ENCODE data around the gene OR4N5. TPM values are rescaled to one million over a fixed set of nuclear protein-coding genes. Genes with fewer than 3 reads are reported as not detected.
"Not testable (repeated sequence)": the region's sequence is repeated elsewhere in the genome, so short reads cannot be mapped to it uniquely, and the experiment has no call there.

The OR4N5 gene, protein sequence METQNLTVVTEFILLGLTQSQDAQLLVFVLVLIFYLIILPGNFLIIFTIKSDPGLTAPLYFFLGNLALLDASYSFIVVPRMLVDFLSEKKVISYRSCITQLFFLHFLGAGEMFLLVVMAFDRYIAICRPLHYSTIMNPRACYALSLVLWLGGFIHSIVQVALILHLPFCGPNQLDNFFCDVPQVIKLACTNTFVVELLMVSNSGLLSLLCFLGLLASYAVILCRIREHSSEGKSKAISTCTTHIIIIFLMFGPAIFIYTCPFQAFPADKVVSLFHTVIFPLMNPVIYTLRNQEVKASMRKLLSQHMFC
- polyA plus RNA-seq (2012; ENCODE audit: low read depth, missing spikeins): not detected

DNA sequence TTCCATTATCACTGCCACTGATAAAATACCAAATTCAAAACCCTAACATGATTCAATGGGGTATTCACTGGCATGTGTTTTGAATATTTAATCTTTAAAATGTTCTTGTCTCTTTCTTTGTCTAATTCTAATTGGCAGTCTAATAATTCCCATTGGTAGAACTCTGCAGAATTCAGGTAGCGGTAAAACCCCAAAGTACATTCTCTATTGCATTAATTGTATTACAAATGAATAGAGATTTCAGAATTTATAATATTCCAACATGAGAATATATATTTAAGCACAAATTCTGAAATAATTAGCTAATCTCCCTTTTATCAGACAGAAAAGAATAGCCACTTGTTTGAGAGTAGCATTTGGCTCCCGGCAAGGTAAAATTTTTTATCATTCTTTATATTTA is at the start of gene OR4N5:
Gene OR4N5 (plus strand): TSS at position 301 of the 400 bp plus-strand sequence. CDS start 4,916 bp downstream, outside the sequence.
- no peak for FAIRE-seq
- no peak for TF ChIP-seq POU2F2 (IDR thresholded peaks at IDR 0.05; ENCODE audit: low read depth, low read length)
- TF ChIP-seq POLR2AphosphoS5 (IDR thresholded peaks at IDR 0.05; ENCODE audit: low read depth, low read length): no peak
- no peak for TF ChIP-seq TAF1 (IDR thresholded peaks at IDR 0.05; ENCODE audit: low read depth, low read length)
- no peak for TF ChIP-seq POLR2A (IDR thresholded peaks at IDR 0.05; ENCODE audit: low read depth, low read length)
- TF ChIP-seq SPI1 (IDR thresholded peaks at IDR 0.05; ENCODE audit: low read depth, low read length): no peak
- no peak for TF ChIP-seq PAX5 (IDR thresholded peaks at IDR 0.05; ENCODE audit: insufficient read depth, low read length, severe bottlenecking)
- no peak for DNase-seq (ENCODE audit: insufficient read length, low spot score)

DNA sequence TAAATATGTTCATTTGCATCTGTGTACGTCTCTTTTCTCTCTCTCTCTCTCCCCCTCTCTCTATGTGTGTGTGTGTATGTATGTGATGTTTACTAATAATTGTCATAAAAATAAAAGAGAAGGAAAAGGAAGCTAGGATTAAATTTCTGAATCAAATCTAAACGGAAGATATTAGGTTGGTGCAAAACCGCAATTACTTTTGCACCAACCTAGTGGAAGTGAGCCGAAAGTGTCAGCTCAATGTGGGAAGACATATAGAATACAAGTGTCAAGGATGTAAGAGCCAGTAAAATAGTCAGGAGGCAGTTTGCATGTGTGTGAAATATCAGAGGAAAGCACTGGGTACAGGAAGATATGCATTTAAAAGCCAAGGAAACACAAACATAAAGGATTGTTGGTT is 46.6 kb upstream of the OR4N5 start:
- no peak for DNase-seq (ENCODE audit: insufficient read length, low spot score)
- no peak for FAIRE-seq
- TF ChIP-seq POLR2AphosphoS5 (IDR thresholded peaks at IDR 0.05; ENCODE audit: low read depth, low read length): no peak
- TF ChIP-seq TAF1 (IDR thresholded peaks at IDR 0.05; ENCODE audit: low read depth, low read length): no peak
- no peak for TF ChIP-seq SPI1 (IDR thresholded peaks at IDR 0.05; ENCODE audit: low read depth, low read length)
- no peak for TF ChIP-seq PAX5 (IDR thresholded peaks at IDR 0.05; ENCODE audit: insufficient read depth, low read length, severe bottlenecking)

DNA sequence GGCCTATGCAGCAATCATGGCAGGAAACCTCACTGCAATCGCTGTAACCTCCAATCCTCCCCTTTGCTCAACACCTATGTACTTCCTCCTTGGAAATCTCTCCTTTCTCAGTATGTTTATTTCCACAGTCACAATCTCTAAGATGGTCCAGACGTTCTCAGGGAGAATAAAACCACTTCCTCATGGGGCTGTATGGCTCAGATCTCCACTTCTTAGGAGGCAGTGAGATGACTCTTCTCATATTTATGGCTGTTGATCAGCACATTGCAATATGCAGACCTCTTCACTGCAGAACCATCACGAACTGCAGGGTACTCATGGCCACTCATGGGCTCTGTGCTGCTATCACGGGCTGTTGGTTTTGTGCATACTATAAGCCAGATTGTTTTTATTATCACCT is 45.2 kb upstream of the OR4N5 start:
- FAIRE-seq (no peak), DNase-seq (ENCODE audit: insufficient read length, low spot score) (no peak)
- TF ChIP-seq PAX5 (IDR thresholded peaks at IDR 0.05; ENCODE audit: insufficient read depth, low read length, severe bottlenecking): no peak
- TF ChIP-seq POLR2A (IDR thresholded peaks at IDR 0.05; ENCODE audit: low read depth, low read length): no peak
- no peak for TF ChIP-seq POLR2AphosphoS5 (IDR thresholded peaks at IDR 0.05; ENCODE audit: low read depth, low read length)
- TF ChIP-seq SPI1 (IDR thresholded peaks at IDR 0.05; ENCODE audit: low read depth, low read length): no peak
- no peak for TF ChIP-seq TAF1 (IDR thresholded peaks at IDR 0.05; ENCODE audit: low read depth, low read length)
- TF ChIP-seq POU2F2 (IDR thresholded peaks at IDR 0.05; ENCODE audit: low read depth, low read length): no peak

DNA sequence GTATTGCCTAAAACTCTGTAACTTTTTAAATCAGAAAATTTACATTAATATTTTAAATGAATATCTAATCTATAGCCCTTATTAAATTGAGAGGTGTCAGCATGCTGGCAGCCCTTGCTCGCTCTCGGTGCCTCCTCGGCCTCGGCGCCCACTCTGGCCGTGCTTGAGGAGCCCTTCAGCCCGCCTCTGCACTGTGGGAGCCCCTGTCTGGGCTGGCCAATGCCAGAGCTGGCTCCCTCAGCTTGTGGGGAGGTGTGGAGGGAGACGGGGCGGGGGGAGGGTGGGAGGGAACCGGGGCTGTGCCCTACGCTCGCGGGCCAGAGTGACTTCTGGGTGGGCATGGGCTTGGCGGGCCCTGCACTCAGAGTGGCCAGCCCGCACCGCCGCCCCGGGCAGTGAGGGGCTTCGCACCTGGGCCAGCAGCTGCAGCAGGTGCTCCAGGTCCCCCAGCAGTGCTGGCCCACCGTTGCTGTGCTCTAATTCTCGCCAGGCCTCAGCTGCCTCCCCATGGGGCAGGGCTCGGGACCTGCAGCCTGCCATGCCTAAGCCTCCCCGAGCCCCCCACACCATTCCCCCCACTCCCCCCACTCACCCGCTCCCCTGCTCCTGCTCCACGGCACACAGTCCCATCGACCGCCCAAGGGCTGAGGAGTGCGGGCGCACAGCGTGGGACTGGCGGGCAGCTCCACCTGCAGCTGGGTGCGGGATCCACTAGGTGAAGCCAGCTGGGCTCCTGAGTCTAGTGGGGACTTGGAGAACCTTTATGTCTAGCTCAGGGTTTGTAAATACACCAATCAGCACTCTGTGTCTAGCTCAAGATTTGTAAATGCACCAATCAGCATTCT is 39.5 kb upstream of the OR4N5 start:
- not testable (repeated sequence) for FAIRE-seq; DNase-seq (ENCODE audit: insufficient read length, low spot score)

DNA sequence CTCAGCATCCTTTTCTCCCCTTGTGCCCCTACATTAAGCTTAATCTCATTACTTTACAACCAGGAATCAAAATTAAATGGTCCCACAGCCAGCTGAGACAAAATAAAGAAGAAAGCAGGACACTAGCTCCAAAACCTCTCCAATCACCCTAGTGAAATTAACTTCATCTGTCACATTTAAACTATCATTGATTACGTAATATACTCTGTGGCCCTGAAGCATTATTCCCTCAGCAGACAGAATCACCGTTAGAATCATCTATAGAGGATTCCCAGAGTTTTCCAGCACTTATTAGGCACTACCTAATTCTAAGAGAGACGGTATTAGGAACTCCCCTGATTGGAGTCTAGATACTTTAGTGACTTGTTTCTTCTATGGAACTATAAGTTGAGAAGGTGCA is 28.2 kb upstream of the OR4N5 start, which contains the start of gene OR4K17:
Gene OR4K17 (plus strand): TSS at position 302 of the 400 bp plus-strand sequence. CDS start 6,761 bp downstream, outside the sequence.
- no peak for TF ChIP-seq POU2F2 (IDR thresholded peaks at IDR 0.05; ENCODE audit: low read depth, low read length)
- TF ChIP-seq POLR2AphosphoS5 (IDR thresholded peaks at IDR 0.05; ENCODE audit: low read depth, low read length): no peak
- TF ChIP-seq POLR2A (IDR thresholded peaks at IDR 0.05; ENCODE audit: low read depth, low read length): no peak
- TF ChIP-seq SPI1 (IDR thresholded peaks at IDR 0.05; ENCODE audit: low read depth, low read length): no peak
- no peak for TF ChIP-seq PAX5 (IDR thresholded peaks at IDR 0.05; ENCODE audit: insufficient read depth, low read length, severe bottlenecking)
- TF ChIP-seq TAF1 (IDR thresholded peaks at IDR 0.05; ENCODE audit: low read depth, low read length): no peak

DNA sequence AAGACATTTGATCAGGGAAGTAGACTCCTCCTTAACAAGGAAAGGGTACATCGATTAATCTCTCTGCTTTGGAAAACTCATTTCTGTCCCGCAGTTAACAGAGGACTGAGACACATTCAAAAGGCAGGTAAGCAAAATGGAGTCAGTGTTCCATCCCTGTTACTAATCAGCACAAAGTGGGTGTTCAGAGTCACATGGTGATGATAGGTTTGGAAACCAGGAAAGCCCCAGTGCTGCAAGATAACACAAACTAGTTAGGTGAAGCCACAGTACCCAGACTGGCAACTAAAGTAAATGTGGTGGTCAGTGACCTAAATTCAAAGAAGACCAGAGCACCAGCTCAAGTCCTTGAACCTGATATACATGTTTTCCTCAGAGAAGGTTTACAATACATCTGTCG is 26.3 kb upstream of the OR4N5 start:
- FAIRE-seq: no peak
- no peak for DNase-seq (ENCODE audit: insufficient read length, low spot score)
- TF ChIP-seq SPI1 (IDR thresholded peaks at IDR 0.05; ENCODE audit: low read depth, low read length) (no peak), POU2F2 (IDR thresholded peaks at IDR 0.05; ENCODE audit: low read depth, low read length) (no peak), POLR2A (IDR thresholded peaks at IDR 0.05; ENCODE audit: low read depth, low read length) (no peak), TAF1 (IDR thresholded peaks at IDR 0.05; ENCODE audit: low read depth, low read length) (no peak), POLR2AphosphoS5 (IDR thresholded peaks at IDR 0.05; ENCODE audit: low read depth, low read length) (no peak)

More for the DNA sequence above, 28.2 kb upstream of the OR4N5 start, which contains the start of gene OR4K17:
- DNase-seq (ENCODE audit: insufficient read length, low spot score) (no peak), FAIRE-seq (no peak)

DNA sequence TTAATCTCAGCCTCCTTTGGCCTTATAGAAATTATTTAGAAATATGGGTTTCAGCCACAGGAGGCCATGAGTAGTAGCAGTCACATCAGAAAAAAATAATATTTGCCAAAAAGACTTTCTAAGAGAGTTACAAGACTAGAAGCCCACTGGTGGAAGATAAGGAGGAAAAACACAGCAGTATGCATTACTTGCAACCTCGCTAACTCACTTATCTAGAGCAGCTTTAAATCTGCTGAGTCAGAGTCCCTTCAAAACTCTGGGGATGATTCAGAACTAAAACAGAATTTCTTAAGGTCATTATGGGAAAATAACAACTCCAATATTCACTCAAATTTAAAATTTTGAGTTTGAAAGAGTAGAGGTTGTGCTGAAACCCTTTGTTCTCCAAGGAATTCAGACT is 21.9 kb upstream of the OR4N5 start:
- DNase-seq (ENCODE audit: insufficient read length, low spot score) (no peak), FAIRE-seq (no peak)
- TF ChIP-seq SPI1 (IDR thresholded peaks at IDR 0.05; ENCODE audit: low read depth, low read length) (no peak), TAF1 (IDR thresholded peaks at IDR 0.05; ENCODE audit: low read depth, low read length) (no peak), POLR2AphosphoS5 (IDR thresholded peaks at IDR 0.05; ENCODE audit: low read depth, low read length) (no peak), PAX5 (IDR thresholded peaks at IDR 0.05; ENCODE audit: insufficient read depth, low read length, severe bottlenecking) (no peak), POLR2A (IDR thresholded peaks at IDR 0.05; ENCODE audit: low read depth, low read length) (no peak), POU2F2 (IDR thresholded peaks at IDR 0.05; ENCODE audit: low read depth, low read length) (no peak)

DNA sequence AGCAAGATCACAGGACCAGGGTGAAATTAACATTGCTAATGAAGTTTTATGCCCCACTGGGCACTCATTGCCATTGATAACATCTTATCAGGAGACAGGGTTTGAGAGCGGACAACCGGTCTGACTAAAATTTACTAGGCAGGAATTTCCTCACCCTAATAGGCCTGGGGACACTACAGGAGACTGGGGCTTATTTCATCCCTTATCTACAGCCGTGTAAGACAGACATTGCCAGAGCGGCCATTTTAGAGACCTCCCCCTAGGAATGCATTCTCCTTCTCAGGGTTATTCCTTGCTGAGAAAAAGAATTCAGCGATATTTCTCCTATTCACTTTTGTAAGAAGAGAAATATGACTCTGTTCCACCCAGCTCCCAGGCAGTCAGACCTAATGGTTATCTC is 19.8 kb upstream of the OR4N5 start:
- TF ChIP-seq POU2F2 (IDR thresholded peaks at IDR 0.05; ENCODE audit: low read depth, low read length): no peak
- no peak for TF ChIP-seq POLR2AphosphoS5 (IDR thresholded peaks at IDR 0.05; ENCODE audit: low read depth, low read length)
- no peak for TF ChIP-seq TAF1 (IDR thresholded peaks at IDR 0.05; ENCODE audit: low read depth, low read length)
- no peak for TF ChIP-seq SPI1 (IDR thresholded peaks at IDR 0.05; ENCODE audit: low read depth, low read length)
- TF ChIP-seq POLR2A (IDR thresholded peaks at IDR 0.05; ENCODE audit: low read depth, low read length): no peak
- TF ChIP-seq PAX5 (IDR thresholded peaks at IDR 0.05; ENCODE audit: insufficient read depth, low read length, severe bottlenecking): no peak
- FAIRE-seq: no peak
- no peak for DNase-seq (ENCODE audit: insufficient read length, low spot score)

DNA sequence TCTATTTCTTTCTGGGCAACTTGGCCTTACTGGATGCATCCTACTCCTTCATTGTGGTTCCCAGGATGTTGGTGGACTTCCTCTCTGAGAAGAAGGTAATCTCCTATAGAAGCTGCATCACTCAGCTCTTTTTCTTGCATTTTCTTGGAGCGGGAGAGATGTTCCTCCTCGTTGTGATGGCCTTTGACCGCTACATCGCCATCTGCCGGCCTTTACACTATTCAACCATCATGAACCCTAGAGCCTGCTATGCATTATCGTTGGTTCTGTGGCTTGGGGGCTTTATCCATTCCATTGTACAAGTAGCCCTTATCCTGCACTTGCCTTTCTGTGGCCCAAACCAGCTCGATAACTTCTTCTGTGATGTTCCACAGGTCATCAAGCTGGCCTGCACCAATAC is 5.3 kb downstream of the OR4N5 start:
- DNase-seq (ENCODE audit: insufficient read length, low spot score): no peak
- FAIRE-seq: no peak
- TF ChIP-seq POU2F2 (IDR thresholded peaks at IDR 0.05; ENCODE audit: low read depth, low read length) (no peak), PAX5 (IDR thresholded peaks at IDR 0.05; ENCODE audit: insufficient read depth, low read length, severe bottlenecking) (no peak), SPI1 (IDR thresholded peaks at IDR 0.05; ENCODE audit: low read depth, low read length) (no peak), POLR2AphosphoS5 (IDR thresholded peaks at IDR 0.05; ENCODE audit: low read depth, low read length) (no peak), POLR2A (IDR thresholded peaks at IDR 0.05; ENCODE audit: low read depth, low read length) (no peak), TAF1 (IDR thresholded peaks at IDR 0.05; ENCODE audit: low read depth, low read length) (no peak)
